Chondrocyte (in vitro differentiated cells): ENCODE data around the gene HMCN2. TPM values are rescaled to one million over a fixed set of nuclear protein-coding genes. Genes with fewer than 3 reads are reported as not detected.

Experiments used
- DNase-seq: peaks from one replicate; pipeline ENCODE4 v3.0.0; 2021; ENCODE audit warnings: mixed read lengths, low spot score
- H3K27ac Mint-ChIP-seq: one replicate; pipeline ENCODE4 v1.8.0; 2021; ENCODE audit warnings: mild to moderate bottlenecking, moderate library complexity, mixed read lengths; ENCODE audit not compliant: unreplicated experiment
- H3K27me3 Mint-ChIP-seq: 2 replicates; pipeline ENCODE4 v1.8.0; 2021; ENCODE audit warnings: low read depth, mixed read lengths
- H3K36me3 Mint-ChIP-seq: 2 replicates; pipeline ENCODE4 v1.8.0; 2021; ENCODE audit warnings: low read depth, mixed read lengths
- H3K4me1 Mint-ChIP-seq: 2 replicates; pipeline ENCODE4 v1.8.0; 2021; ENCODE audit warnings: low read depth, mild to moderate bottlenecking, mixed read lengths
- H3K4me3 Mint-ChIP-seq: one replicate; pipeline ENCODE4 v1.8.0; 2021; ENCODE audit warnings: mild to moderate bottlenecking, moderate library complexity, mixed read lengths; ENCODE audit not compliant: unreplicated experiment
- H3K9me3 Mint-ChIP-seq: 2 replicates; pipeline ENCODE4 v1.8.0; 2021; ENCODE audit warnings: low read depth, mixed read lengths
- CTCF ChIP-seq: fragments of 200-600 bp; sonication (generic); IDR thresholded peaks from 2 replicates; pipeline ENCODE4 v1.5.0; 2021; ENCODE audit warnings: antibody characterized with exemption, mild to moderate bottlenecking, moderate library complexity
- total RNA-seq: library from RNA; stranded (reverse); gene quantifications from 3 replicates; pipeline ENCODE4 v1.2.1, GENCODE V29; 2021

HMCN2 gene
- total RNA-seq, 1 donor from 2014 or later = 0.05 TPM

- H3K36me3 Mint-ChIP-seq = peaks cover 20% of the 10 kb centered on the region
- no peak for TF ChIP-seq CTCF
- H3K27me3 Mint-ChIP-seq = no peaks in the 10 kb centered on the region
- H3K4me1 Mint-ChIP-seq = no peaks in the 10 kb centered on the region
- no peaks in the 10 kb centered on the region for H3K9me3 Mint-ChIP-seq
- no peak for DNase-seq
- H3K27ac Mint-ChIP-seq = no peak overlapping the region
- H3K4me3 Mint-ChIP-seq = no peak overlapping the region
Measured at GRCh38 chr9:130463763-130464745, 198.5 kb downstream of the HMCN2 start.

GRCh38 chr9:130465383-130466096, 200.0 kb downstream of the HMCN2 start:
- Mint-ChIP-seq H3K4me1 (no peaks in the 10 kb centered on the region), H3K4me3 (no peak overlapping the region), H3K36me3 (peaks cover 14% of the 10 kb centered on the region), H3K9me3 (no peaks in the 10 kb centered on the region), H3K27ac (no peak overlapping the region), H3K27me3 (no peaks in the 10 kb centered on the region)
- no peak for DNase-seq
- TF ChIP-seq CTCF = no peak

- H3K27ac Mint-ChIP-seq = no peak overlapping the region
- no peak for TF ChIP-seq CTCF
- DNase-seq = no peak
- no peaks in the 10 kb centered on the region for H3K9me3 Mint-ChIP-seq
- H3K27me3 Mint-ChIP-seq = no peaks in the 10 kb centered on the region
- H3K4me3 Mint-ChIP-seq = no peak overlapping the region
- H3K4me1 Mint-ChIP-seq = no peaks in the 10 kb centered on the region
- peaks cover 16% of the 10 kb centered on the region for H3K36me3 Mint-ChIP-seq
Measured at GRCh38 chr9:130466537-130467217, 201.1 kb downstream of the HMCN2 start.

GRCh38 chr9:130467316-130467715, 201.8 kb downstream of the HMCN2 start:
- H3K27ac Mint-ChIP-seq = no peak overlapping the region

More at GRCh38 chr9:130467316-130467715, 201.8 kb downstream of the HMCN2 start:
- DNase-seq = no peak
- no peaks in the 10 kb centered on the region for H3K9me3 Mint-ChIP-seq
- no peak for TF ChIP-seq CTCF
- H3K36me3 Mint-ChIP-seq = peaks cover 16% of the 10 kb centered on the region
- no peaks in the 10 kb centered on the region for H3K27me3 Mint-ChIP-seq
- no peak overlapping the region for H3K4me3 Mint-ChIP-seq
- no peaks in the 10 kb centered on the region for H3K4me1 Mint-ChIP-seq
